Stimulated activated CD8-positive, alpha-beta memory T cell treated with anti-CD3 and anti-CD28 coated beads, Interleukin-12 subunit alpha, Interleukin-12 subunit beta, amount 100 ng/mL, for 1 hour (primary cell): ENCODE measurements around the gene ZNF19.

Experiments
- DNase-seq: peaks from one replicate; pipeline ENCODE4 v3.0.0-alpha.2; 2020; ENCODE audit warnings: low read depth

Gene ZNF19

GRCh38 chr16:71441348-71442050 is 47.6 kb downstream of the ZNF19 start:
- no peak for DNase-seq

GRCh38 chr16:71440669-71441347 is 48.3 kb downstream of the ZNF19 start:
- no peak for DNase-seq

- no peak for DNase-seq
These were observed 49.6 kb downstream of the ZNF19 start for GRCh38 chr16:71439523-71439922.

- DNase-seq, result no peak
These were observed 52.7 kb downstream of the ZNF19 start for GRCh38 chr16:71436473-71436872.

- DNase-seq, result no peak
These were observed 56.2 kb downstream of the ZNF19 start for GRCh38 chr16:71432906-71433305.

GRCh38 chr16:71431991-71432390 is 57.1 kb downstream of the ZNF19 start:
- DNase-seq, result no peak

GRCh38 chr16:71431176-71431575 is 57.9 kb downstream of the ZNF19 start:
- DNase-seq, result no peak

GRCh38 chr16:71430744-71431143 is 58.4 kb downstream of the ZNF19 start:
- DNase-seq, result no peak

GRCh38 chr16:71429581-71429980 is 59.5 kb downstream of the ZNF19 start:
- DNase-seq, result no peak

GRCh38 chr16:71428883-71429282 is 60.2 kb downstream of the ZNF19 start:
- DNase-seq, result no peak

GRCh38 chr16:71428385-71428784 is 60.7 kb downstream of the ZNF19 start:
- DNase-seq, result no peak

GRCh38 chr16:71426880-71427615 is 62.1 kb downstream of the ZNF19 start:
- DNase-seq, result no peak

GRCh38 chr16:71426069-71426879 is 62.9 kb downstream of the ZNF19 start:
- no peak for DNase-seq

GRCh38 chr16:71425746-71426068 is 63.4 kb downstream of the ZNF19 start:
- DNase-seq, result no peak

GRCh38 chr16:71424626-71425025 is 64.5 kb downstream of the ZNF19 start:
- DNase-seq, result no peak

- no peak for DNase-seq
These were observed 65.3 kb downstream of the ZNF19 start for GRCh38 chr16:71423865-71424264.
